ENCODE data around the gene SURF1.

Gene SURF1

GRCh38 chr9:133315997-133316396 is 40.3 kb downstream of the SURF1 start:
- TF ChIP-seq CREB1 (IDR thresholded peaks at IDR 0.05; ENCODE audit: low read depth) (no peak), EGR1 (IDR thresholded peaks at IDR 0.05) (no peak), CEBPB (IDR thresholded peaks at IDR 0.05) (no peak), NFIC (IDR thresholded peaks at IDR 0.05) (no peak), ZBTB7A (IDR thresholded peaks at IDR 0.05; ENCODE audit: low read depth) (no peak), TAF1 (IDR thresholded peaks at IDR 0.05; ENCODE audit: low read depth) (no peak), YY1 (IDR thresholded peaks at IDR 0.05; ENCODE audit: low read depth) (no peak), TEAD4 (IDR thresholded peaks at IDR 0.05) (no peak), FOXM1 (IDR thresholded peaks at IDR 0.05; ENCODE audit: borderline replicate concordance, low read depth) (no peak), MAX (IDR thresholded peaks at IDR 0.05) (no peak), RAD21 (IDR thresholded peaks at IDR 0.05; ENCODE audit: low read depth) (no peak)

DNA sequence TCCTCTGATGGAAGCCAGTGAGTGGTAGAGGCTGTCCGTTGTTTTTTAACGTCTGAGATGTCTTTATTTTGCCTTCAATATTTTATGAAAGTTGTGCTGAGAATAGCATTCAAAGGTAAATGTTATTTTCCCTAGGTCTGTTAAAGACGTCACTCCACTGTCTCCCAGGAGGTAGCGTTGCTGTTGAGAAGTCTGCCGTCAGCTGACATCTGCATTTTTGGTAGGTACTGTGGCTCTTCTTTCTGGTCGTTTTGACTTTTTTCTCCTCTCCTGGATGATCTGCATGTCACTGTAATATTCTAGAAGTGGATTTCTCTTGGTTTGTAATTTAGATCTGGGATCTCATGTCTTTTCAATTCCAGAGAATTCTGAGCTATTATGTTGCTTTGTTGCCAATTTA is 46.7 kb downstream of the SURF1 start:
- no peak for TF ChIP-seq REST (IDR thresholded peaks at IDR 0.05; ENCODE audit: low read depth)

- TF ChIP-seq MAX (IDR thresholded peaks at IDR 0.05) (no peak), RAD21 (IDR thresholded peaks at IDR 0.05; ENCODE audit: low read depth) (no peak), FOXM1 (IDR thresholded peaks at IDR 0.05; ENCODE audit: borderline replicate concordance, low read depth) (no peak), ZBTB7A (IDR thresholded peaks at IDR 0.05; ENCODE audit: low read depth) (no peak), NFIC (IDR thresholded peaks at IDR 0.05) (no peak)
Measured at GRCh38 chr9:133307301-133307700, 49.0 kb downstream of the SURF1 start.

DNA sequence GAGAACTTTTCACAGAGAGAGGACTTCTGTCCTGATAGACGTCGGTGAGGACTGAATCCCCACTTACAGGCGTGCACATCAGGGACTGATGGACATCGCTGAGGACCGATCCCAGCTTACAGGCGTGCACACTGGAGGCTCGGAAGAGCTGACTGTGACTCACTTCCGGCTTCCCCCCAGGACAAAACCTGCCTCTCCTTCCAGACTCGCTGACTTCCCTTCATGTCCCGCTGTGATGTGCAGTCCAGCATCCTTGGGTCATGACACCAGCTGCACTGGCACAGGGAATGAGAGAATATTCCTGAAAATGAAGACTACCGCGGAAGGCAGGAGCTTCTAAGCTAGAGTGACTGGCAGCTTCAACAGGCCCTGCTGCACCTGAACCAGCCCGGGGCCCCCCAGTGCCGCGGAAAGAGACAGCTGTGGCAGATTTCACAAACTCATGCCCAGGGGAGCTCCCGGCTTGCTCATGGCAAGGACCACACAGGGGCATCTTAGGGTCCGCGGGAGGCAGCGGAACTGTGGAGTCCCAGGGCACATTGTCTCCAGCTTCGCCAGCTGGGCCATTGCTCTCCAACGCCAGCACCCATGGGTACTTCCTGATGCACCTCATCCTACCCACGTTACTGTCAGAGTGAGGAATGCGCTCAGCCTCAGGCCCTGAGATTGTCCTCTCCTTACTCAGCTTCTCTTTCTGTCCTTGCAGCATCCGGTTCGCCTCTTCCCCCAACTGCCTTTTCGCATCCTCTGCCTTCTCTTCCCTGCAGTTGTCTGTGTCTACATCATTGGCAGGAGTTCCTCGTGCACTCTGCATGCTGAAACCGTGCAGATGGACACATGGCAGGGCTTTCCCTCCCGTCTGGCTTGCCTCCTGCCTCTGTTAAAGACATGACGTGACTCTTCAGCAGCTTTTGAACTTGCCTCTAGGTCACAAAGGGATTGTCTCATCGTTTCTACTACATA is 49.8 kb downstream of the SURF1 start:
- TF ChIP-seq EP300 (IDR thresholded peaks at IDR 0.05; ENCODE audit: borderline replicate concordance) (no peak), CEBPB (IDR thresholded peaks at IDR 0.05) (no peak), YY1 (IDR thresholded peaks at IDR 0.05; ENCODE audit: low read depth) (no peak), ZBTB7A (IDR thresholded peaks at IDR 0.05; ENCODE audit: low read depth) (no peak), EGR1 (IDR thresholded peaks at IDR 0.05) (no peak), CREB1 (IDR thresholded peaks at IDR 0.05; ENCODE audit: low read depth) (no peak), TAF1 (IDR thresholded peaks at IDR 0.05; ENCODE audit: low read depth) (no peak), RAD21 (IDR thresholded peaks at IDR 0.05; ENCODE audit: low read depth) (no peak), MAX (IDR thresholded peaks at IDR 0.05) (no peak), NFIC (IDR thresholded peaks at IDR 0.05) (no peak), REST (IDR thresholded peaks at IDR 0.05; ENCODE audit: low read depth) (no peak), FOXM1 (IDR thresholded peaks at IDR 0.05; ENCODE audit: borderline replicate concordance, low read depth) (no peak)
- TF ChIP-seq, protein P1, sequence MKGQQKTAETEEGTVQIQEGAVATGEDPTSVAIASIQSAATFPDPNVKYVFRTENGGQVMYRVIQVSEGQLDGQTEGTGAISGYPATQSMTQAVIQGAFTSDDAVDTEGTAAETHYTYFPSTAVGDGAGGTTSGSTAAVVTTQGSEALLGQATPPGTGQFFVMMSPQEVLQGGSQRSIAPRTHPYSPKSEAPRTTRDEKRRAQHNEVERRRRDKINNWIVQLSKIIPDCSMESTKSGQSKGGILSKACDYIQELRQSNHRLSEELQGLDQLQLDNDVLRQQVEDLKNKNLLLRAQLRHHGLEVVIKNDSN (IDR thresholded peaks at IDR 0.05): no peak

- no peak for TF ChIP-seq NFIC (IDR thresholded peaks at IDR 0.05)
- no peak for TF ChIP-seq MAX (IDR thresholded peaks at IDR 0.05)
- no peak for TF ChIP-seq FOXM1 (IDR thresholded peaks at IDR 0.05; ENCODE audit: borderline replicate concordance, low read depth)
- no peak for TF ChIP-seq TCF12 (IDR thresholded peaks at IDR 0.05; ENCODE audit: low read depth)
- no peak for TF ChIP-seq RAD21 (IDR thresholded peaks at IDR 0.05; ENCODE audit: low read depth)
- no peak for TF ChIP-seq TAF1 (IDR thresholded peaks at IDR 0.05; ENCODE audit: low read depth)
- no peak for TF ChIP-seq CEBPB (IDR thresholded peaks at IDR 0.05)
- TF ChIP-seq YY1 (IDR thresholded peaks at IDR 0.05; ENCODE audit: low read depth): no peak
- TF ChIP-seq ZBTB7A (IDR thresholded peaks at IDR 0.05; ENCODE audit: low read depth): no peak
- no peak for TF ChIP-seq EP300 (IDR thresholded peaks at IDR 0.05; ENCODE audit: borderline replicate concordance)
- TF ChIP-seq, protein P1 (IDR thresholded peaks at IDR 0.05): no peak
- TF ChIP-seq REST (IDR thresholded peaks at IDR 0.05; ENCODE audit: low read depth): no peak
- no peak for TF ChIP-seq EGR1 (IDR thresholded peaks at IDR 0.05)
- no peak for TF ChIP-seq CREB1 (IDR thresholded peaks at IDR 0.05; ENCODE audit: low read depth)
Measured at GRCh38 chr9:133305731-133306130, 50.6 kb downstream of the SURF1 start.

All from Ishikawa (cell line).